Hematopoietic multipotent progenitor cell treated with erythropoietin and hydrocortisone succinate and interleukin-3 and kit ligand, for 17 days (in vitro differentiated cells): Measurements from ENCODE around the gene ZNF25.
"Not testable (repeated sequence)": the region's sequence is repeated elsewhere in the genome, so short reads cannot be mapped to it uniquely, and the experiment has no call there.

Source experiments
- DNase-seq: peaks from one replicate; pipeline ENCODE4 v3.0.0-alpha.2; 2015; ENCODE audit warnings: low spot score

The ZNF25 gene

DNA sequence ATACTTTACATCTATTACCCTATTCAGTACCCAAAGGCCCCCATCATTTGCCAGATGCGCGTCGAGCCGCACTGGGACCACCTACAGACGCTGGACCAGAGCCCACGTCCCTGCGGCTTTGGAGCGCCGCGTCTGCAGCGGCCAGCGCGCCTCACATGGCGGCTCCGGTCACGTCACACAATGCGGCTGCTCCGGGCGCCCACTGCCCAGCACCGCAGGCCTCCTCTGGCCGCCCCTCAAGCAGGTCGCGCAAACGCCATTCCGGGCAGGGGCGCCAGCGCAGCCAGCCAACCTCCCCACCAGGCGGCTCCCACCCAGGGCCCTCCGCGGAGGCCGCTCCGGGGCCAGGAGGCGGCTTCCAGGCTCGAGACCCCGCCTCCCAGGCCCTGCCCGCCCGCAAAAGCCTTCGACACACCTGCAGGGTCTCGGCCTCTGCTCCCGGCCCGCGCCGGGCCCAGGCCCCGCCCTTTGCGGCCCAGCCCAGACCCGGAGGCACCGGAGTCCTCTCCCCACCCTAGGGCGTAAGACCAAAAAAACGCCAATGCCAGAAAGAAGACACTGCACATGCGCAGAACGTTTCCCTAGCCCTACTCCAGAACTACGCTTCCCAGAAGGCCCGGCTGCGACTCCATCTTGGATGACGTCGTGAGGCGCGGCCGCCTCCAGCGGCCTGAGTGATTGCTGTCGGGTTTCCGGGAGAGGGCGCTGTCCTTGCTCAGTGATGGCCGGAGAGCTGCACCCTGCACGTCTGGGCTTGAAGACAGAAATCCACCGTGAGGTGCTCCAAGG is at the start of gene ZNF25:
TSS of gene ZNF25 (minus strand) at position 557 of the 789 bp plus-strand sequence. CDS start 4,925 bp downstream, outside the sequence.
- DNase-seq = peak; percentile 98

DNA sequence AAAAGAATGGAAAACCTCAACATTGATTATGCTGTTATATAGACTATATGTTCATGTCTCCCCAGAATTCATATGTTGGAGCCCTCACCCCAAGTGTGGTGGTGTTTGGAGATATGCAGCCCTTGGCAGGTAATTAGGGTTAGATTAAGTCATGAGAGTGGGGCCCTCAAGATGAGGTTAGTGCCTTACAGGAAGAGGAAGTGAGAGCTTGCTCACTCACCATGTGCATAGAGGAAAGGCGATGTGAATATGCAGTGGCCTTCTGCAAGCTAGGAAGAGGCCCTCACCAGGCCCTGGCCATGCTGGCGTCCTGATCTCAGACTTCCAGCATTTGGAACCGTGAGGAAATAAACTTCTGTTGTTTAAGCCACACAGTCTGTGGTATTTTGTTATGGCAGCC is 48.8 kb upstream of the ZNF25 start:
- DNase-seq = no peak

DNA sequence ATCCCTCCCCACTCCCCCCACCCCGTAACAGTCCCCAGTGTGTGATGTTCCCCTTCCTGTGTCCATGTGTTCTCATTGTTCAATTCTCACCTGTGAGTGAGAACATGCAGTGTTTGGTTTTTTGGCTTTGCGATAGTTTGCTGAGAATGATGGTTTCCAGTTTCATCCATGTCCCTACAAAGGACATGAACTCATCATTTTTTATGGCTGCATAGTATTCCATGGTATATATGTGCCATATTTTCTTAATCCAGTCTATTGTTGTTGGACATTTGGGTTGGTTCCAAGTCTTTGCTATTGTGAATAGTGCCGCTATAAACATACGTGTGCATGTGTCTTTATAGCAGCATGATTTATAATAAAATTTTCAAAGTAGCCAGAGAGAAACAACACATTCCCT is 42.7 kb upstream of the ZNF25 start:
- DNase-seq = not testable (repeated sequence)

DNA sequence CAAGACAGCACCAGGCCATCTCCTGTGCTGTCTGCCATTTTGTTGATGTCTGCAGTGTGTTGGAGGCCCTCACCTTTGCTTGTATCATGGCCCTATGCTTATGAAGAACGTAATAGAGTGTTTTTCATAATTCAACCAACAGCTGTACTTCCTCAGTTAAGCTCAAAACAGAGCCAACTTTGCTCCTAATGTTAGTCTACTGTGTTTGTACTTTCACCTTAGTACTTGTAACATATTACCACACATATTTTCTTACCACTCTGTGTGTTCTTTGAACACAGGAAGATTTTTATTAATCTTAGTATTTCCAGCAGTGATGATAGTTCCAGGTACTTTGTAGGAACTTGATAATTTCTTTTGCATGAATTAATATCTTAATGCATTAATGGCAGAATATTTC is 39.9 kb upstream of the ZNF25 start:
- DNase-seq = no peak

DNA sequence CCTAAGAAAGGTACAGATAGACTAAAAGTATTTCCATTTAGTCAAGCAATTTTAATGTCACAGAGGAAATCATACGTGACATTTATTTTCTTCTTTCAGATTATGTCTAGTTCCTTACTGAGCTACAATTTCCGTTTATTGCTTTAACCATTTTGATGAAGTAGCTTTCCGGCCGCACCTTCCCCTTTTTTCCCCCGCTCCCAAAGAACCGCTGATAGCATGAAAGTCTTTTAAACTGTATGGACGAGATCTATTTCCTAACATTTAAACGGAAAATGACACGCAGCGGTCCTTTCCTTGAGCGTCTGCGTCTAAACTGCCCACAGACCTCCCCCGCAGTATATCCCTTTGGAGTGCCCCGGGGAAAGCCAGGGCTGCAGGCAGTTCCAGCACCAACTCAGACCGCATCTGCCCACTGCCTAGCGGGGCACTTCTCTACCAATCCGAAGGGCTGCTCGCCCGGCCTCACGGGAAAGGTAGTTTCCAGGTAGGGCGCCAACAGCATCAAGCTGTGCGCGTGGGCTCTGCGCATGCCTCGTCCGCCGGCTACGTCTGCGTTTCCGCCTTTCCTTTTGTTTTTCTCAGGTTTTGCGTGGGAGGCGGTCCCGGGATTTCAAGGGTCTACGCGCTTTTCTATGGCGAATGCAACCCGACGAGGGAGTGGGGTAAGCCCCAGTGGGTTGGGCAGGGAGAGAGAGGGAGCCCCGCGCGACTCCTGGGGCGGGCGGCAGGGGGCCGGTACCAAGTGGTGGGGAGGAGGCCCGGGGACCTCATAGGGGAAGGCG is 33.9 kb upstream of the ZNF25 start, which contains the start of gene ZNF33A:
TSS of gene ZNF33A (plus strand) at position 557 of the 785 bp plus-strand sequence. CDS start 1,667 bp downstream, outside the sequence.
- DNase-seq = peak; percentile 75

DNA sequence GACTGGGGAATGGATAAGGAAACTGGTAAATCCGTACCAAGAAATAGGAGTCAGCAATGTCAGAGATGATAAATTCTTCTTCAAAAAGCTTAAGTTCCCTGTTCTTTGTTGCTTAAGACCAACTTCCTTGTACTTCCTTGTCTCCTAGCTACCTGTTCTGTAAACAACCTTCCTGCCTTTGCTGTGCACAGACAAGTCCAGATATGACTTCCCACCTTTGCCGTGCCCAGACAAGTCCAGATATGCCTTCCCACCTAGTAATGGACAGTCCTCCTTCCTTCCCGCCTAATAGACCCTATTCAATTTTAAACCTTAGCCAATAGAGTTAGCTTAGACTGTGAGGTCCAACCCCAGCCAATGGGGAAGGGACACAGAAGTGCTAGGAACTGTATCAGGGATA is 31.5 kb upstream of the ZNF25 start:
- no peak for DNase-seq

DNA sequence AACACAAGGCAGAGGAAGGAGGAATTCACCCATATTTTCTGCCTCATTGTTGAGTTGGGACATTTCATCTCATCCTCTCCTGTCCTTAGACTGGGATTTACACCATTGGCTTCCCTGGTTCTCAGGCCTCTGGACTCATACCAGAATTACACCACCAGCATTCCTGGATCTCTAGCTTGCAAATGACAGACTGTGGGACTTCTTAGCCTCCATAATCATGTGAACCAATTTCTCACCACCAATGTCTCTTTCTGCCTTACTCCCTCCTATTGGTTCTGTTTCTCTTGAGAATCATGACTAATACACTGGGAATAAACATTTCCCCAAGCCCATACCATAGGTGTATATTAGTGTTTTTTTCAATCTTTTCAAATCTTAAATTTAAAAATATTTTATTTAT is 31.1 kb upstream of the ZNF25 start:
- DNase-seq = no peak

DNA sequence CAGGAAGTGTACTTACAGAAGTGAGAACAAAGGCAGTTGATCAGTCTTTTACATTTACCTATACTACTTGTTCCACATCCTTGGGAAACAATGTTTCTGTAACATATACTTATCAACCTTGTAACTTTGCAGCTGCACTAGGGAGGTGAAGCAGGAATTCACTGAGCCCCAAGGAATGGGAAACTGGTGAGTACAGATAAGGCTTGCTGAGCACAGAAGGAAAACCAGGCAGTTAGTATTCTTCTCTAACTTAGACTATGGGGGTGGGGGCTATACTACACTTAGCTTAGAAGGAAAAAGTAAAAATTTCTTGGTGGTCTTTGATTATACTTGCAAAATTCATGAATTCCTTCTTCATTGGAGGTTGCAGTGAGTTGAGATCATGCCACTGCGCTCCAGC is 27.1 kb upstream of the ZNF25 start:
- DNase-seq = no peak

DNA sequence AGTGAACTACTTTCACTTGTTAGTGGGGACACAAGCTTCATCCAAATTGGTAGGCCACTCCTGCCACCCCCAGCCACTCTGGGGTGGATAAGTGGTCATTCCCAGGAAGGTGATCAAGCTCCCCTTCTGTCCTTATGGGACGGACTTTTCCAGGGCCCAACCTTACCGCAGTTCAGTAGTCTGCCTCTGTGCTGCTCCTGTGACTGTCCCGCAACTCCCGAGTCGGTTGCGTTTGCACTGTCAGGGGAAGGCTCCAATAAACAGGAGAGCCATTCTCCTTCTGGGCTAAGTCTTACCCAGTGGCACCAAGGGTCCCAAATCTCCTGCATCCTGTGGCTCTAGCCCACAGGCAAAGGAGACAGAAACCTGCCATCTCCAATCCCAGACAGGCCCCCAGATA is 26.6 kb upstream of the ZNF25 start:
- no peak for DNase-seq

DNA sequence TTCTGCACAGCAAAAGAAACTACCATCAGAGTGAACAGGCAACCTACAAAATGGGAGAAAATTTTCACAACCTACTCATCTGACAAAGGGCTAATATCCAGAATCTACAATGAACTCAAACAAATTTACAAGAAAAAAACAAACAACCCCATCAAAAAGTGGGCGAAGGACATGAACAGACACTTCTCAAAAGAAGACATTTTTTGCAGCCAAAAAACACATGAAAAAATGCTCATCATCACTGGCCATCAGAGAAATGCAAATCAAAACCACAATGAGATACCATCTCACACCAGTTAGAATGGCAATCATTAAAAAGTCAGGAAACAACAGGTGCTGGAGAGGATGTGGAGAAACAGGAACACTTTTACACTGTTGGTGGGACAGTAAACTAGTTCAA is 24.0 kb upstream of the ZNF25 start:
- not testable (repeated sequence) for DNase-seq

DNA sequence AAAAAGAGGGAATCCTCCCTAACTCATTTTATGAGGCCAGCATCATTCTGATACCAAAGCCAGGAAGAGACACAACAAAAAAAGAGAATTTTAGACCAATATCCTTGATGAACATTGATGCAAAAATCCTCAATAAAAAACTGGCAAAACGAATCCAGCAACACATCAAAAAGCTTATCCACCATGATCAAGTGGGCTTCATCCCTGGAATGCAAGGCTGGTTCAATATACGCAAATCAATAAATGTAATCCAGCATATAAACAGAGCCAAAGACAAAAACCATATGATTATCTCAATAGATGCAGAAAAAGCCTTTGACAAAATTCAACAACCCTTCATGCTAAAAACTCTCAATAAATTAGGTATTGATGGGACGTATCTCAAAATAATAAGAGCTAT is 22.5 kb upstream of the ZNF25 start:
- DNase-seq = not testable (repeated sequence)

DNA sequence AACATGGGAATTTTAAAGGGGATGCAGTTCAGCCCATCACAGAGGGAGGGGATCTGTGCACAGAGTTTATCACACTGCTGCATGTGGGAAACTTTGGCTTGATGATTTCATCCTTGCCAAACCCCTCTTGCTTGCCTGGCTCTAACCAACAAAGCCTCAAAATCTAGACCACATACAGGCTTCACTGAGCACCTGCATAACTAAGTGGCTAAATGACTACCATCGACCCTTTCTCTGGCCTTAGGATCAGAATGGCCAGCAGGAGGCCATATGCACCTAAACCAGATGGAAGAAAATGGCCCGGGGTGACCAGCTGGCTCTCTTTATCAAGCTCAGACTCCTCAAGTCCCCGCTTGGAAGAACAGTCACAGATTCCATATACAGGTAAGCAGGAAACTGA is 15.6 kb upstream of the ZNF25 start:
- no peak for DNase-seq

DNA sequence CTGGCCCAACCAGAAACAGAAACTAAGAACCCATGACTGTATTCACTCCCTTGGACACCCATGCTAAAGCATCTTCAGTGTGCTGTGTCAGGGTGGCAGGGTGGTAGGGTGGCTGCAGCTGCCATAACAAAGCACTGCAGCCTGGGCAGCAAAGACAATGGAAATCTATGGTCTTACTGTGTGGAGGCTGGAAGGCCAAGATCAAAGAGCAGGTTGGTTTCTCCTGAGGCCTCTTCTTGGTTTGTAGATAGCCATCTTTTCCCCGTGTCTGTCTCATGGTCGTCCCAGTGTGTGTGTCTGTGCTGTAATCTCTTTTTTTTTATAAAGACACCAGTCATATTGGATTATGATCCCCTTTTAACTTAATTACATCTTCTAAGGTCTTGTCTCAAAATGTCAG is 15.2 kb upstream of the ZNF25 start:
- no peak for DNase-seq

DNA sequence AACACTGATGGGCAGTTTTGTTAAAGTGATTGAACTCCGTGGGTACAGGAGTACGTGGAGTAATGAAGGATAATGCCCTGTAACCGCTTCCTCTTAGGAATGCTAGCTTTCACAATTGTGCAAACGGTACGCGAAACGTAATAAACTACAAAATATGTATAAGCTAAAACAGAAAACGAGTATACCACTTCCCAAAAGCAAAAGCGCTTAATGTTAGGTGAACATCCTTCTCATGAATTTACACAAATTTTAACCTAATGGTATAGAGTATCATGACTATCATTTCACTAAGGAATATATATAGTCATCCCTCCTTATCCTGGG is 395 bp upstream of the ZNF25 start:
- no peak for DNase-seq

DNA sequence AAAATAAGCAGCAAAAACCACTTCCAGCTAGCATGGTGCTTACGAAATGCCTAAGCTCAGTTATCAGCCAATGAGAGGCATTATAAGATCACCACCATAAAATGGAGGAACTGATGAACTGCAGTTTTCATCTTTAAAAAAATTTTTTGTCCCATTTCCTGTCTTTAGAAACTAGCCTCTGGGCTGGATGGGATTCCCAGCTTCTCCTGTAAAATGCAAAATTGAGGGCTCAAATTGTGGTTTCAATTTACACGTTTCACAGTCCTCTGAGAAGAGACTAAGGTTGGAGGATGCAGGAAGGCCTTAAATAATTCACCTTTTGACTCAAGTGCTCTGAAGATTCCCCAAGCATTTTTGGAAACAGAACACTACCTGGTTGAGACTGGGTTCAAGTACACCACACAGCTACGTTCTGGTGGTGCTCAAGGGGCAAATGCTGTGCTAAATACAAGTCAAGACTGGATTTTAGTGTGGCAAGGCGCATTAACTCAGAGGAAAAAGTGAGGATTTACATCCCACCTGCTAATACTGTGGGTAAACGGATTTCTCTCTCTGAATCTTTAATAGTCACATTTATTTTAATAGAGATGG is 951 bp downstream of the ZNF25 start:
- peak; percentile 6 for DNase-seq

DNA sequence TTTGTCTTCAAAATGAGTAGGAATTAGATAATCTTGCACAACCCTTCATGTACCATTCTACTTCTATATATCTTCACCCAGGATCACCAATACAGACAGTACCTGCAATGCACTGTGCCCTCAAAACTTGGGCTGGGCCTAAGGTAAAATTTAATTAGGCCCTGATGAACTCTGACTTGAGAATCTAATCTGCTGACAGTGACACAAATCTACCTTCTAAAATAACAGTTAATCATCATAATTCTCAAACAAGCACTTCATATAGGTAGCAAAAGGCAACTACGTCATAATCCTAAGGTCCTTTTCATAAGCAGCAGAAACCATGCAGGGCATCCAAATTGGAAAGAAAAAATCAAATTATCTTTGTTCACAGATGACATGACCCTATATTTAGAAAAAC is 4.1 kb downstream of the ZNF25 start:
- DNase-seq = no peak

DNA sequence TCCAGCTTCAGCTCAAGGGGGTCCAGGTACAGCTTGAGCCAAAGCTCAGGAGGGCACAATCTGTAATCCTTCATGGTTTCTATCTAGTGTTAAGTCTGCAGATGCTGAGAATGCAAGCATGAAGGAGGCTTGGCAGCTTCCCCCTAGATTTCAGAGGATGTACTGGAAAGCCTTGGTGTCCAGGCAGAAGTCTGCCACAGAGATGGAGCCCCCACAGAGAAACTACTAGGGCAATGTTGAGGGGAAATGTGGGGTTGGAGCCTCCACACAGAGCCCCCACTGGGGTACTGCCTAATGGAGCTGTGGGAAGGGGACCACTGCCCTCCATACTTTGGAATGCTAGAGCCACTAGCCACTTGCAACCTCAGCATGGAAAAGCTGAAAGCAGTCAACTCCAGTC is 11.4 kb downstream of the ZNF25 start:
- DNase-seq = no peak

DNA sequence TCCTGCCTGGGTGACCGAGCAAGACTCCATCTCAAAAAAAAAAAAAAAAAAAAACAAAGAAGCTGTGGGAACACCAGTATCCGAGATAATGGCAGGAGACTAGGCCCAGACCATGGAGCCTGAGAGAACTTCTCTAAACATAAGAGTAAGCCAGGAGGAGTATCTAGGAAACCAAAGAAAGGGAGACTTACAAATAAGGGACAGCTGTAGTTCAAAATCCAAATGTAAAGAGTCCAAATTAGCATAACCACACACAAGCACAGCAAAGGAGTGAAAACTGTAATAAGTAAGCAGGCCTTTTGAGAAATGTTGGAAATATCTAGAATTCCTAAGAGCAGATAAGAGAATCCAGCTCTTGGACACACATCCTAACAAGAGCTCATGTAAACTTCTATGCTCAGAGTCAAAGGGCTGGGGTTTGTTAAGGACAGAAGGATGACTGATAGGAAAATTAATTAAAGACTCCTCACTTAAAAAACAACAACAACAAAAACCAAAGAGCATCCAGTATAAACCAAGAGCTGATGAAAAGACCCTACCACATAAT is 15.8 kb downstream of the ZNF25 start:
- DNase-seq = no peak

DNA sequence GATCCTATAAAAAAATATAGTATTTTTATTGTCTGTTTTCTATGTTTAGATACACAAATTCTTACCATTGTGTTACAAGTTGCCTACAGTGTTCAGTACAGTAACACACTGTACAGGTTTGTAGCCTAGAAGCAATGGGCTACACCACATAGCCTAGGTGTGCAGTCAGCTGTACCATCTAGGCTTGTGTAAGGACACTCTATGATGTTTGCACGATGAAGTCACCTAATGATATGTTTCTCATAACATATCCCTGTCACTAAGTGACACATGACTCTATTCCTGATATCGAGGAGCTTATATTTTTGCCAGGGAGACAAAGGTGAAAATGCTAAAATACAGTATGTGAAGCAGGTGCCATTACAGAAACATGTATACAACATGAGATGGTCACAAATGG is 18.6 kb downstream of the ZNF25 start:
- no peak for DNase-seq

DNA sequence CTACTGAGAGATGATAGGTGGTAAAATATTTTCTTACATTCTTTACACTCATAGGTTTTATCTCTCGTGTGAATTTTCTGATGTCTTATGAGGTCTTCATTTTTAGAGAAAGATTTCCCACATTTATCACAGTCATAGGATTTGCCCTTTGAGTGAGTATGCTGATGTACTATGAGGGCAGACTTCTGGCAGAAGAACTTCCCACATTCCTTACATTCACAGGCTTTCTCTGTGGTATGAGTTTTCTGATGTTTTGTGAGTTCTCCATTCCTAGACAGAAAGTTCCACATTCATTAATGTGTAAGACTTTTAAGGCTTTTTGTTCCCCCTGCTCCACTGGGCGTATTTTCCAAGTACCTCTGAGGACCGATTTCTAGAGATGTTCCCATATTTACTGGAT is 23.5 kb downstream of the ZNF25 start:
- no peak for DNase-seq

DNA sequence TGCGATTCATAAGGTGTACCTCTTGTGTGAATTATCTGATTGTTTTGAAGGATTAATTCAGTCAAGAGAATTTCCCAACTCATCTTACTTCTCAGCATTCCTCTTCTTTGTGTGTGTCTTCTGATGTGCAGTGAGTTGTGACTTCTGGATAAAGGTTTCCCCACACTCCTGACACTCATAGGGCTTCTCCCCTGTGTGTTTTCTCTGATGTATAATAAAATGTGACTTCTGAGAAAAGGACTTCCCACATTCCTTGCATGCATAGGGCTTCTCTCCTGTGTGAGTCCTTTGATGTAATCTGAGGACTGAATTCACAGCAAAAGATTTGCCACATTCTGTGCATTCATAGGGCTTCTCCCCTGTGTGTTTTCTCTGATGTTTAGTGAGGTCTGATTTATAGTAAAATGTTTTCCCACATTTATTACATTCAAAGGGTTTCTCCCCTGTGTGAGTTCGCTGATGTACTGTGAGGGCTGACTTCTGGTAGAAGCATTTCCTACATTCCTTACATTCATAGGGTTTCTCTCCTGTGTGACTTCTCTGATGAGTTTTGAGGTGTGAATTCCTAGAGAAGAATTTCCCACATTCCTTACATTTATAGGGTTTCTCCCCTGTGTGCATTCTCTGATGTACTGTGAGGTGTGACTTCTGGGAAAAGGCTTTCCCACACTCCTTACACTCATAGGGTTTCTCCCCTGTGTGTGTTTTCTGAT is 24.2 kb downstream of the ZNF25 start:
- no peak for DNase-seq

DNA sequence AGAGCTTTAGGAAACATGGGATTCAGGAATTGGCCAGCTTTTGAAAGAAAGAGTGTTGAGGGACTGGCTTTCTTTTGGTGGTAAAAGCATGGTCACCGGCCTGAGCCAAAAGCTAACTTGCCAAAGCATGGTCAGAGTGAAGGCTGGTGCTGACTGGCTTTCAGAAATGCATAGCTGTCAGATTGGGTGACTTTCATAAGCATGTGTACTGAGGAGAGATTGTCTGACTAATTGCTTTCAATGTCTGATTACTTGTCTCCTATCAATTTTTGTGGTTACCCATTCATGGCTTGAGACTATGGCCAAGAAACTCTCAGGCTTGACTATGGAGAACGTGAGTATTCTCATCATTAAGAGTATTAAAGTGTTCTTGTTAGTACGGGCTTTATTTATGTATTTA is 28.2 kb downstream of the ZNF25 start:
- DNase-seq = no peak
